H9 (cell line): Measurements from ENCODE around the gene BEST2. TPM values are rescaled to one million over a fixed set of nuclear protein-coding genes. Genes with fewer than 3 reads are reported as not detected.

Experiments
- DNase-seq: peaks from one replicate; pipeline ENCODE4 v3.0.0-alpha.2; 2017
- H2AFZ ChIP-seq: one replicate; pipeline ENCODE4 v1.6.1; 2013; ENCODE audit warnings: mild to moderate bottlenecking, low read length, control low read depth, moderate library complexity
- H2AK5ac ChIP-seq: 2 replicates; pipeline ENCODE4 v1.6.1; 2013; ENCODE audit warnings: low read length, control low read depth, mixed read lengths; ENCODE audit not compliant: insufficient read length
- H2BK120ac ChIP-seq: one replicate; pipeline ENCODE4 v1.6.1; 2013; ENCODE audit warnings: low read depth, mild to moderate bottlenecking, low read length, control low read depth, inconsistent platforms; ENCODE audit not compliant: poor library complexity, severe bottlenecking
- H2BK12ac ChIP-seq: 2 replicates; pipeline ENCODE4 v1.6.1; 2013; ENCODE audit warnings: low read length, control low read depth, mixed read lengths, low read depth; ENCODE audit not compliant: insufficient read length
- H2BK15ac ChIP-seq: 2 replicates; pipeline ENCODE4 v1.6.1; 2013; ENCODE audit warnings: low read depth, low read length, control low read depth
- H2BK20ac ChIP-seq: one replicate; pipeline ENCODE4 v1.6.1; 2013; ENCODE audit warnings: low read depth, mild to moderate bottlenecking, low read length, control low read depth, inconsistent platforms; ENCODE audit not compliant: poor library complexity, severe bottlenecking
- H2BK5ac ChIP-seq: 2 replicates; pipeline ENCODE4 v1.6.1; 2013; ENCODE audit warnings: low read length, control low read depth, mixed read lengths; ENCODE audit not compliant: insufficient read length
- H3K14ac ChIP-seq: 2 replicates; pipeline ENCODE4 v1.6.1; 2013; ENCODE audit warnings: low read length, control low read depth; ENCODE audit not compliant: insufficient read depth
- H3K18ac ChIP-seq: 2 replicates; pipeline ENCODE4 v1.6.1; 2013; ENCODE audit warnings: low read depth, mild to moderate bottlenecking, mixed read lengths, low read length, control low read depth; ENCODE audit not compliant: insufficient read length
- H3K23ac ChIP-seq: 2 replicates; pipeline ENCODE4 v1.6.1; 2013; ENCODE audit warnings: low read length, control low read depth, mixed read lengths, low read depth; ENCODE audit not compliant: insufficient read length
- H3K23me2 ChIP-seq: 2 replicates; pipeline ENCODE4 v1.6.1; 2013; ENCODE audit warnings: low read depth, mild to moderate bottlenecking, mixed read lengths, low read length, control low read depth; ENCODE audit not compliant: insufficient read length, poor library complexity, severe bottlenecking
- H3K27ac ChIP-seq: 2 replicates; pipeline ENCODE4 v1.5.1; 2013; ENCODE audit warnings: low read length, control low read depth, mixed read lengths, low read depth; ENCODE audit not compliant: insufficient read length
- H3K27me3 ChIP-seq: 2 replicates; pipeline ENCODE4 v1.6.1; 2013; ENCODE audit warnings: low read length, control low read depth, inconsistent platforms; ENCODE audit not compliant: insufficient read depth
- H3K4ac ChIP-seq: 2 replicates; pipeline ENCODE4 v1.6.1; 2013; ENCODE audit warnings: low read depth, mild to moderate bottlenecking, control low read depth, inconsistent platforms, low read length, moderate library complexity
- H3K4me1 ChIP-seq: 2 replicates; pipeline ENCODE4 v1.6.1; 2013; ENCODE audit warnings: low read length, control low read depth, inconsistent platforms; ENCODE audit not compliant: insufficient read depth
- H3K4me2 ChIP-seq: 2 replicates; pipeline ENCODE4 v1.6.1; 2013; ENCODE audit warnings: low read length, control low read depth, mixed read lengths; ENCODE audit not compliant: insufficient read length, insufficient read depth
- H3K56ac ChIP-seq: 2 replicates; pipeline ENCODE4 v1.6.1; 2013; ENCODE audit warnings: low read depth, mild to moderate bottlenecking, mixed read lengths, low read length, control low read depth; ENCODE audit not compliant: insufficient read length
- H3K79me1 ChIP-seq: 2 replicates; pipeline ENCODE4 v1.6.1; 2013; ENCODE audit warnings: low read depth, mild to moderate bottlenecking, moderate library complexity, low read length, control low read depth, inconsistent platforms; ENCODE audit not compliant: insufficient read depth, poor library complexity, severe bottlenecking
- H3K79me2 ChIP-seq: 2 replicates; pipeline ENCODE4 v1.6.1; 2013; ENCODE audit warnings: low read length, control low read depth, inconsistent platforms; ENCODE audit not compliant: insufficient read depth
- H3K9ac ChIP-seq: 2 replicates; pipeline ENCODE4 v1.6.1; 2013; ENCODE audit warnings: low read length, control low read depth, mixed read lengths; ENCODE audit not compliant: insufficient read length; ENCODE audit errors: extremely low read depth
- H3K9me3 ChIP-seq: one replicate; pipeline ENCODE4 v1.6.1; 2013; ENCODE audit warnings: low read depth, low read length, inconsistent platforms; ENCODE audit not compliant: control insufficient read depth
- H3T11ph ChIP-seq: one replicate; pipeline ENCODE4 v1.6.1; 2013; ENCODE audit warnings: mild to moderate bottlenecking, low read length, control low read depth, inconsistent platforms
- H4K20me1 ChIP-seq: one replicate; pipeline ENCODE4 v1.6.1; 2013; ENCODE audit not compliant: control insufficient read depth, insufficient read length, insufficient read depth
- H4K5ac ChIP-seq: 2 replicates; pipeline ENCODE4 v1.6.1; 2013; ENCODE audit warnings: low read depth, mild to moderate bottlenecking, mixed read lengths, low read length, control low read depth; ENCODE audit not compliant: insufficient read length
- H4K8ac ChIP-seq: replicated peaks from 2 replicates; pipeline ENCODE4 v1.6.1; 2013; ENCODE audit warnings: low read length, control low read depth, mixed read lengths, low read depth; ENCODE audit not compliant: insufficient read length
- H4K91ac ChIP-seq: 2 replicates; pipeline ENCODE4 v1.6.1; 2013; ENCODE audit warnings: low read depth, mild to moderate bottlenecking, moderate library complexity, mixed read lengths, low read length, control low read depth; ENCODE audit not compliant: insufficient read length
- H3K27ac Mint-ChIP-seq, 3 experiments: 2 replicates in 2 of 3; 3 replicates in 1 of 3; pipeline ENCODE4 v1.8.0; 2020 to 2021; ENCODE audit warnings: mixed read lengths in 3 of 3, mild to moderate bottlenecking in 1 of 3, moderate library complexity in 1 of 3
- H3K27me3 Mint-ChIP-seq: 2 replicates; pipeline ENCODE4 v1.8.0; 2021; ENCODE audit warnings: low read depth, mild to moderate bottlenecking, moderate library complexity, mixed read lengths
- H3K36me3 Mint-ChIP-seq, 3 experiments: 2 replicates in 2 of 3; 3 replicates in 1 of 3; pipeline ENCODE4 v1.8.0; 2020 to 2021; ENCODE audit warnings: low read depth in 3 of 3, mixed read lengths in 3 of 3; ENCODE audit not compliant: insufficient read depth in 1 of 3
- H3K4me1 Mint-ChIP-seq, 2 experiments: 2 replicates each; pipeline ENCODE4 v1.8.0; 2020; ENCODE audit warnings: mixed read lengths in 2 of 2
- H3K4me3 Mint-ChIP-seq, 2 experiments: 2 replicates in 1 of 2; 3 replicates in 1 of 2; pipeline ENCODE4 v1.8.0; 2020 to 2021; ENCODE audit warnings: mild to moderate bottlenecking in 2 of 2, mixed read lengths in 2 of 2, moderate library complexity in 1 of 2
- H3K9me3 Mint-ChIP-seq, 2 experiments: 2 replicates in 1 of 2; 3 replicates in 1 of 2; pipeline ENCODE4 v1.8.0; 2020; ENCODE audit warnings: mild to moderate bottlenecking in 2 of 2, mixed read lengths in 2 of 2, moderate library complexity in 1 of 2
- WGBS: extraction: QIAGEN DNeasy Blood & Tissue Kit; methylation state at CpG from one replicate; pipeline ENCODE4 v1.1.7; 2013; ENCODE audit warnings: missing lambda C conversion rate, low lambda C conversion rate, mixed read lengths; ENCODE audit not compliant: insufficient read length; ENCODE audit errors: extremely low coverage; 5-methylcytosine and 5-hydroxymethylcytosine counted together
- total RNA-seq: library from RNA; stranded (reverse); gene quantifications from 2 replicates; pipeline ENCODE4 v1.2.1, GENCODE V29; 2021
- TF ChIP-seq, protein P1 (sequence below): fragments of 200-600 bp; sonication (generic); conservative IDR thresholded peaks from 3 replicates; pipeline ENCODE4 v1.8.0; 2021; ENCODE audit warnings: antibody characterized with exemption, mild to moderate bottlenecking

Gene BEST2
- total RNA-seq, 1 experiment from 2014 or later = 1.6 TPM

DNA sequence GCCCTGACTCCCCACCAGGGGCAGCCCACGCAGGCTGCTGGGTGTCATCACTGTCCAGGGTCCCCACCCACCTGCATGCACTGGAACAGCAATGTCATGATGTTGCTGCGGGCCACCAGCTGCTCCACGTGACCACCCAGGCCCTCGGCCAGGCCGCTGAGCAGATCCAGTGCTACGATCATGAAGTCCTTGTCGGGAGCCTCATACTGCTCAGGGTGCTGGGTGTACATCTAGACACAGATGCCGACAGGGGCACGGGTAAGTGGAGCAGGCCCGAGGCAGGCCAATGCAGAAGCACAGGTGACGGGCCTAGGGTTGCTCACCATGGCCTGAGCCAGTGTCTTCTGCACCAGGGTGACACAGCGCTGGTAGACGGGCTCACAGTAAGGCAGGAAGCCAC lies 46.4 kb upstream of the BEST2 start:
- Histone ChIP-seq H3K4me1 (no peaks in the 10 kb centered on the region), H2BK12ac (no peak overlapping the region), H2BK120ac (no peak overlapping the region), H4K5ac (no peak overlapping the region), H4K8ac (no peak overlapping the region), H3K23ac (no peak overlapping the region), H3T11ph (no peak overlapping the region), H2BK20ac (no peak overlapping the region), H3K9me3 (no peaks in the 10 kb centered on the region), H3K79me2 (no peaks in the 10 kb centered on the region), H3K14ac (no peak overlapping the region), H4K20me1 (no peaks in the 10 kb centered on the region), H3K27me3 (no peaks in the 10 kb centered on the region), H3K18ac (no peak overlapping the region), H3K79me1 (no peaks in the 10 kb centered on the region), H4K91ac (no peak overlapping the region), H2BK15ac (no peak overlapping the region), H3K4me2 (no peak overlapping the region), H3K56ac (no peak overlapping the region), H2BK5ac (no peak overlapping the region), H2AFZ (no peak overlapping the region), H3K23me2 (no peaks in the 10 kb centered on the region), H2AK5ac (no peak overlapping the region), H3K27ac (no peak overlapping the region), H3K4ac (no peak overlapping the region), H3K9ac (no peak overlapping the region)
- WGBS = no CpG with 5 or more reads among the region's 13 CpGs
- Mint-ChIP-seq H3K4me1 (peaks cover 7 to 14% of the 10 kb centered on the region in 2 experiments), H3K9me3 (no peaks in the 10 kb centered on the region; a peak in 1 of 5 replicates), H3K4me3 (no peak overlapping the region), H3K27me3 (no peaks in the 10 kb centered on the region; the same call in 1 of the 2 replicates), H3K36me3 (peaks cover 55 to 89% (median 81%) of the 10 kb centered on the region in 3 experiments), H3K27ac (no peak overlapping the region; a peak in 2 of 7 replicates)
- DNase-seq = no peak
- TF ChIP-seq, protein P1, sequence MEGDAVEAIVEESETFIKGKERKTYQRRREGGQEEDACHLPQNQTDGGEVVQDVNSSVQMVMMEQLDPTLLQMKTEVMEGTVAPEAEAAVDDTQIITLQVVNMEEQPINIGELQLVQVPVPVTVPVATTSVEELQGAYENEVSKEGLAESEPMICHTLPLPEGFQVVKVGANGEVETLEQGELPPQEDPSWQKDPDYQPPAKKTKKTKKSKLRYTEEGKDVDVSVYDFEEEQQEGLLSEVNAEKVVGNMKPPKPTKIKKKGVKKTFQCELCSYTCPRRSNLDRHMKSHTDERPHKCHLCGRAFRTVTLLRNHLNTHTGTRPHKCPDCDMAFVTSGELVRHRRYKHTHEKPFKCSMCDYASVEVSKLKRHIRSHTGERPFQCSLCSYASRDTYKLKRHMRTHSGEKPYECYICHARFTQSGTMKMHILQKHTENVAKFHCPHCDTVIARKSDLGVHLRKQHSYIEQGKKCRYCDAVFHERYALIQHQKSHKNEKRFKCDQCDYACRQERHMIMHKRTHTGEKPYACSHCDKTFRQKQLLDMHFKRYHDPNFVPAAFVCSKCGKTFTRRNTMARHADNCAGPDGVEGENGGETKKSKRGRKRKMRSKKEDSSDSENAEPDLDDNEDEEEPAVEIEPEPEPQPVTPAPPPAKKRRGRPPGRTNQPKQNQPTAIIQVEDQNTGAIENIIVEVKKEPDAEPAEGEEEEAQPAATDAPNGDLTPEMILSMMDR = no peak
